NCI-H2196 treated with DMSO at 0.1 percent for 48 hours (cell line): ENCODE results near the gene POLA1.

Experiments used
- DNase-seq: peaks from one replicate; lab custom pipeline; 2025; ENCODE audit not compliant: unreplicated experiment; lab: John Stamatoyannopoulos, UW

Gene POLA1

DNA sequence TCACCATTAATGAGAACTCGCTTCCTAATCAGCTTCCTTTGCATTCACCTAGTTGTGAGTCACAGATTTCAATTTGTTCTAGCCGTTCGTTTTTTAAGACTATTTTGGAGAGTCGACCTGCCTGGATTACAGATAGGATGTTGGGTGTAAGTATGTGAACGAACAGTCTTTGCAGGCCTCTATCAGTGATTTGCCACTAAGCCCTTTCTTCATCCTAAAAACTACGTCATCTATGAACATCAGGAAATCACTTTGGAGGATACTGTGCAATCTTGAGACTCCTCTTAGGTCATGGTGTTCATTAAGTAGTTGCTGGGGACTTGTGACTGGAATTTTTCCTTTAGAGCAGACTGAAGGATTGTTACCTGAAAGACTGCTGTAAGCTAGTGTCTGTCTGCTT is 1.1 kb downstream of the POLA1 start:
- DNase-seq = no peak

GRCh38 chrX:24696294-24696693 is 2.6 kb downstream of the POLA1 start:
- DNase-seq = no peak

- no peak for DNase-seq
Measured at GRCh38 chrX:24702362-24703184, 8.9 kb downstream of the POLA1 start.

- no peak for DNase-seq
Measured at GRCh38 chrX:24703185-24703494, 9.4 kb downstream of the POLA1 start.

GRCh38 chrX:24718771-24719170 is 25.1 kb downstream of the POLA1 start:
- DNase-seq = no peak

DNA sequence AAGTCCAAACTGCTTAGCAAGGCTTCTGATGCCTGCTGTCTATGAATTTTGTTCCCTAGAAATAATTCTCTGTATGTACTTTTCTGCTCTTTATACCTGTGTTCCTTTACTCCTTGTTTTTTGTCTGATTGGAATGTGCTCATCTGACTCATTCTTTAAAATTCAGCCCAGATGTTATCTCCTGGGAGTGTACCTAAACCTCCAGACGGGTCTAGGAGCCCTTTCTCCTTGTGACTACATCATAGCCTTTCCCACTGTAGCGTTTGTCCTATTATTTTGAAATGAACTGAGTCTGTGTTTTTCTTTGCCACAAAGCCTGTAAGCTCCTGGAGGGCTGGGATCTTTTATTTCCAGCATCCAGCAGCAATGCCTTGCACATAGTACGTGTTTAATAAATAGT is 26.3 kb downstream of the POLA1 start:
- no peak for DNase-seq

DNA sequence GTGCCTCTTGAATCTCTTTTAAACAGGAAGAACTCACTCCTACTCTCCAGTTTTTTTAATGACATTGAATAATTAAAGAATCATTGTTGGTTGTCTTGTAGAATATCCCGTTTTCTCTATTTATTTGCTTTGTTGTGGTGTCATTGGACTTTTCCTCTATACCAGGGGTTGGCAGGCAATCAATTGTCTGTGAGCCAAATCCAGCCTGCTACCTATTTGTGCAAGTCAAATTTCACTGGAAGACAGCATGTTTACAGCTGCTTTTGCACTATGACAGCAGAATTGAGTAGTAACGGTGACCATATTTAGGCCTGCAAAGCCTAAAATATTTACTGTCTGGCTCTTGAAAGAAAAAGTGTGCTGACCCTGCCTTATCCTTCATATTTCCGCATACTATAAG is 34.8 kb downstream of the POLA1 start:
- DNase-seq = peak; percentile 10

DNA sequence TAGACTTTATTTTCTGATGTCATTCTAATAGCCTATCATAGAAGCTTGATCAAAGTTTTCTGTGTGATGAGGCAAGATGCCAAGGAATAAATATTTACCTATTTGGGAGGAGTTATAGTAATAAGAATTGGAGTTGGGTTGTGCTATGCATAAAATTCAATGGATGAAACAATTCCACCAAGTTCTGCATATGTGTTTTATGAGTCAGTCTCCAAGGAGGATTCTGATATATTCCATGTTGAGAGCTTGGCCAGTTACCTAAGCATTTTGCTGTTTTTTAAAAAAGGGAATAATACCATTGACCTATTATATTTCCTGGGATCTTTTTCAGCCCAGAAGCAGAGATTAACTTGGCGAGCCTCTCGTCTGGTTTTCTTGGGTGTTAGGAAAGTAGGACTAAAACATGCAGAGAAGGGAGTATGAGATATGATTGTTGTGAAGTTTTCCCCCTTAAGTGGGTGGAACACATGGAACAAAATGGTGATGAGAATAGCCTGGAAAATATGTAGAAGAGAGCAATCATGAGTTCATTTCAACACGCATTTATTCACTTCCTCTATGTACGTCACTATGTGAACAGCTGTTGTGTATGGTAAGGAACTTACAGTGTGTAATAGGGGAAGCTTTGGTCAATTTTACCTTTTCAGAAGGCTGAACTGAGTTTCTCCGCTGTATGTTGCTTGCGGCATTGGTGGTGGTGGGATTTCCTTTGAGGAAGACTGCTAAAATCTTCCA is 39.2 kb downstream of the POLA1 start:
- DNase-seq = no peak

DNA sequence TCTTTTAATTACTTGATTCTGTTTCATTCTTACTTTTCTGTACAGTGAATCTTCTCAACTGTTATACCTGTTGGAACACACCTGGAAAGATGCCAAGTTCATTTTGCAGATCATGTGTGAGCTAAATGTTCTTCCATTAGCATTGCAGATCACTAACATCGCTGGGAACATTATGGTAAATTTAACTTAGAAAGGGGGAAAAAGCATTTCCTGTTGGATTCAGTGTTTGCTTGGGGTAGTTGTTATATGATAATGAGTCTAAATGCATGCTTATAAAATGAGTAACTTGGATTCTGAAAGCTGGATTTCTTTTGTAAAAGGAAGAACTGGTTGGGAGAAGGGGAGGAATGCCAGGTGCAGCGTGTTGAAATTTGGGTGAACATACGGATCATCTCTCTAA is 47.6 kb downstream of the POLA1 start:
- no peak for DNase-seq

GRCh38 chrX:24748196-24748595 is 54.5 kb downstream of the POLA1 start:
- no peak for DNase-seq

DNA sequence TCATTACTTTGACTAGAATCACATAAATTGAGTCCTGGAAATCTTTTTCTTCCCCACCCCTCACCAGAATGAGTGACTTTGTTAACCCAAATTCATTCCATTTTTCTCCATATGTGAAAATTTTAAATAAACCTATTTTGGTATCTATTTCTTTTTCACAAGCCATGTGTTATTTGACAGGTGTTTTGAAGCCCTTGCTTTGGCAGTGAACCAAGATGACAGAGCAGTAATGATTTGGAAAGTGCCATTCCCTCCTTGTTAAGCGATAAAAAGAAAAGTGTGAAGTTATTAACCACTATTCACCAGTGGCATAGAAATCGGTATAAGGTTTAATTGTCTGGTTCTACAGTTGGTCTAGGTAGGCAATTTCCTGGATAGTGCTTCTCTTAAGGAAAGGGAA is 66.1 kb downstream of the POLA1 start:
- no peak for DNase-seq

GRCh38 chrX:24760363-24761000 is 66.8 kb downstream of the POLA1 start:
- DNase-seq = no peak

DNA sequence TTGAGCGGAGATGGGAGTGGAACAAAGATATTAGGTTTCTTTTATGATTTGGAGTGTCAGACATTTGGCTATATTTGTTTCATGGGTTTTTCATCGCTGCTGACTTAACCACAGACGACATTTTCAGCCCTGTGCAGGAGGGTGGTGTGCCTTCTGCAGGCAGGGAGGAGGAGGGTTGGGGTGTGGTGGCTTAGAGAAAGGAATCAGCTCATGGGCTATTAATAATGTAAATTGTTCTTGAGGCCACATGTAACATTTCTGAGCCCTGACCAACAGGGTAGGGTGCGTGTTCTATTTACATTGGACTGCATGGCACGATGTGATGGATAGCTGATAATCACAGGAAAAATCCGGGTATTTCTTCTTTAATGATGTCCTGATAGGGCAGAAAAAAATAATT is 67.6 kb downstream of the POLA1 start:
- no peak for DNase-seq

DNA sequence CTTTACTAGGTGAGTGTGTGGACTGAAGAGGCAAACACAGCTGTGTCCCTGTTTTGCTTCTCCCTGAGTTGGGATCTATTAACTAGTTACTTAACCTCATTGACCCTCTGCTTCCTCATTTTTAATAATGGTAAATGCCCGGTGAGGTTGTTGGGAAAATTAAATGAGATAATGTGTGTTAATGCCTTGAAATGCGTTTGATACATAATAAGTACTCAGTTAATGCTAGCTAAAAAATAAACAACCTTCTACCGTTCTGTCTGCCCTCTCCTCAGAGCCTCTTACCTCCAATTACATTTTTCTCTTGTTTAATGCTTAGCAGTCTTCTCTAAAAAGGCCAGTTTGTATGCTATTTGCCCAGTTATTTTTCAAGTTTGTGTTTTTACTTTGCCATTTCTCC is 70.3 kb downstream of the POLA1 start:
- no peak for DNase-seq

- no peak for DNase-seq
Measured at GRCh38 chrX:24767557-24767956, 73.8 kb downstream of the POLA1 start.

- no peak for DNase-seq
Measured at GRCh38 chrX:24768556-24768955, 74.8 kb downstream of the POLA1 start.

GRCh38 chrX:24774650-24775049 is 80.9 kb downstream of the POLA1 start:
- no peak for DNase-seq

DNA sequence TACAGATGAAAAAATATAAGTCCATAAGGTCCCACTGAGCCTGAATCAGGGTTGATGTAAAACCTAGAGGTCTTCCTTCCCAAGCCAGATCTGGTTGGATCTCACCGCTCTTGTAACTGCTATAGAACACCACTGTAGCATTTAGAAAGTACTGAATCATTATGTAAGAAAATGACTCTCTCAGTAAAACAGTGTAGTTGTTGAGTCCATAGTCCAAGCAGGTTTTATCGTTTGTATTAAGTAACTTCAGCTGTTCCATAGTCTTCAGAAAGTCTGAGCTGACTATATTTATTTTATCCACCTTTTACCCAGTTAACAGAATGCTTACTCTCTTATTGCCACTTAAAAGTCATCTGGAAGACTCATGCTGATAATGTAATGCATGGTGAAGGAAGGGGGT is 82.2 kb downstream of the POLA1 start:
- no peak for DNase-seq

GRCh38 chrX:24777660-24778059 is 83.9 kb downstream of the POLA1 start:
- DNase-seq = no peak

DNA sequence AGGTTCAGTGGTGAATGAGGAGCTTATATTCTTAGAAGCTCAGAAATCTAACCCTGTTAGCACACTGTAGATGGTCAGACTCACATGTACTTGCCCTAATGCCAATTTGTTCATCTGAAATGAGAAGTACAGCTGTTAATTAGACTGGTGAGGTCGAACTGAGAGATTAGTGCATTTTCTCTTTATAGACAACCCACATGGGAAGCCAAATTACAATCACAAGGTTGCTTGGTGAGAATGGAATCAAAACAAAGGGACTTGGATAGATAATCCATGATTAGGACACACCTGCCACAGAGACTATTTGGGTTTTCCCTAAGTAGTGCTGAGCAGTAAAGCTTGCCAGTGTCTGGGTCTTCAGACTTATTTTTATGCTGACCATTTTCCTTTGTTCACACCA is 88.3 kb downstream of the POLA1 start:
- DNase-seq = no peak

GRCh38 chrX:24789047-24789446 is 95.3 kb downstream of the POLA1 start:
- DNase-seq = no peak

DNA sequence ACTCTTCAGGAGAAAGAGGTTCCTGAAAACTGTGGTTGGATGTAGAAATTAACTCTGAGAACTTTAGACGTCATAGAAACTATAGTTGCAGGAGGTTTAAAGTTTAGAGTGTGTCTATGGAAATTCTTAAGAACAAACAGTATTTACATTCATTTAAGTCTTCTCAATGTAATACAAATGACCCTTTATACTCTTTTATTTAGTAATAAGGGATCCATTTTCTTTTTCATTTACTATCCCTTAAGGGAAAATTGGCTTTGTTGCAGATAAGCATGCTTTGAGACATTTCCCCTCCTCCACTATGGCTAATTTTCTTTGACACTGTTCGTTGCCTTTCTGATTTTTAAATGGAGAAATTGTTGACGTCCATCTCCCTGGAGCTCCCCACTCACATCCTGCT is 96.4 kb downstream of the POLA1 start:
- no peak for DNase-seq
